GM18861 (cell line): ENCODE measurements around the gene ATP11C.
A peak's percentile ranks its signal among the peaks of the same experiment; 100 is the strongest.
"Not testable (repeated sequence)": the region's sequence is repeated elsewhere in the genome, so short reads cannot be mapped to it uniquely, and the experiment has no call there.

Experiments
- ATAC-seq: cut with Tn5 transposase; IDR thresholded peaks from one replicate; pipeline ENCODE4 v1.9.1; 2021; ENCODE audit not compliant: unreplicated experiment

Gene ATP11C

DNA sequence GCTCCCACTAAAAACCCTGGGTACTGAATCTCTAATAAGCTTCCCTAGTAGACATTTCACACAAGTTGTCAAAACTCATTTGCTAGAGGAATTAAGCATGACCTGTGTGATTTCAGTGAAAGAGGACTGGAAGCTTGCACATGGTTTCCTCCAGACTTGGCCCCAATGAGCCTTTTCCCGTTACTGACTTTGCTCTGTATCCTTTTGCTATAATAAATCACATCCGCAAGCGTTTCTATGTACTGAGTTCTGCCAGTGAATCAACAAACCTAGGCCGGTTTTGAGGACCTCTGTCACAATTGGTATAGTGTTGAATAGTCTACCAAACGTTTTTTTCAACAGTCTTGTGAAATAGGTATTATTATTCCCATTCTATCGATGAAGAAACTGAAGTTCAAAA is 8.2 kb downstream of the ATP11C start:
- ATAC-seq, result no peak

DNA sequence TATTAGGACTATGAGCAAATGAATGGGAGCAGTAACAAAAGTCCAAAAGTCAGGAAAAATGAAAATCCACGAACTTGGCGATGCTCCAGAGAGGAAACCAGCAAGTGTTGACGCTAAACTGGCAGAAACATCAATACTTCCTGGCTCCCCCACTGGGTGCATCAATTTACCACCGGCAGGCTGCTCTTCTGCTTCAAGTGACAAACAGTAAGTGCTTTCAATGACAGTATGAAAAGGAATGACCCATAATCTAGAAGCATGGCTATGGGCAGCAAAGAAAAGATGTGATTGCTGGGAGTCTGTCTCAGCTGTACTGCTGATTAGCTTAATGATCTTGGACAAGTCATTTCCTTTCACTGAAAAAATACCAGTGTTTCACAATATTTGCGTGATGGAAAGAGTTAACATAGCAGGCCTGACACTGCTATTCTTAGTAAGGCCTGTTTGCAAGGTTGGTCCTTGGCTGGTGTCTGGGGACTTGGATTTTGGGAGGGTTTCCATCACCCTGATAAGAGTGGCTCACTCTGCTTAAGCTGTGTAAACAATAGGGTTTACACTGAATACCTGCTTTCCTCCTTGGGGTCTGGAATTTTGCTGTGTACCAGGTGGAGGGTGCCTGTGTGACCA is 8.7 kb downstream of the ATP11C start:
- no peak for ATAC-seq

DNA sequence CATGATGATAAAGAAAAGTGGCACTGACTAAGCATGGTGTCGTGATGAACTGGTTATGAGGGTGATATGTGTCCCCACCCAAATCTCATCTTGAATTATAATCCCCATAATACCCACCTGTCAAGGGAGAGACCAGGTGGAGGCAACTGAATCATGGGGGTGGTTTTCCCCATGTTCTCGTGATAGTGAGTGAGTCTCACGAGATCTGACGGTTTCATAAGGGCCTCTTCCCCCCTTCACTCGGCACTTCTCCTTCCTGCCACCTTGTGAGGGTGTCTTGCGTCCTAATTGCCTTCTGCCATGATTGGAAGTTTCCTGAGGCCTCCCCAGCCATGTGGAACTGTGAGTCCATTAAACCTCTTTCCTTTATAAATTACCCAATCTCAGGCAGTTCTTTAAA is 11.7 kb downstream of the ATP11C start:
- ATAC-seq, result not testable (repeated sequence)

DNA sequence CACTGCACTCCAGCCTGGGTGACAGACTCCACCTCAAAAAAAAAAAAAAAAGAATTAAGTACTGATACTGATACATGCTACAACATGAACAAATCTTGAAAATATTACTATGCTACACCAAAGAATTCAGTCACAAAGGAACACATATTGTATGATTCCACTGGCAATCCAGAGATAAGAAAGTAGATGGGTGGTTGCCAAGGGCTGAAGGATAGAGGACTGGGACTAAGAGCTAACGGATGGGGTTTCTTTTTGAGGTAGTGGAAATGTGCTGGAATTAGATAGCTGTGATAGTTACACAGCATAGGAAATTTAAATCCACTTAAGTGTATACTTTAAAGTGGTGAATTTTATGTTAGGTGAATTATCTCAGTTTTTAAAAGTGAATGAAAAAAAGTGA is 12.5 kb downstream of the ATP11C start:
- ATAC-seq, result no peak

DNA sequence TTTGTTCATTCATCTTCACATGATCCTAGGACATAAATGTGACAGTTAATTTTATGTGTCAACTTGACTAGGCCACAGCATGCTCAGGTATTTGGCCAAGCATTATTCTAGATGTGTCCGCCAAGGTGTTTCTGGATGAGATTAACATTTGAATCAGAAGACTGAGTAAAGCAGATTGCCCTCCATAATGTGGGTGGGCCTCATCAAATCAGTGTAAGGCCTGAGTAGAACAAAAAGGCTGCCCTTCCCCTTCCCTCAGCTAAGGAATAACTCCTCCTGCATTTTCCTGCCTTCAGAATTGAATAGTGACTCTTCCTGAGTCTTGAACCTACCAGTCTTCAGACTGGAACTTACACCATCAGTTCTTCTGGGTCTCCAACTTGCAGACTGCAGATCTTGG is 18.4 kb downstream of the ATP11C start:
- ATAC-seq, result no peak

DNA sequence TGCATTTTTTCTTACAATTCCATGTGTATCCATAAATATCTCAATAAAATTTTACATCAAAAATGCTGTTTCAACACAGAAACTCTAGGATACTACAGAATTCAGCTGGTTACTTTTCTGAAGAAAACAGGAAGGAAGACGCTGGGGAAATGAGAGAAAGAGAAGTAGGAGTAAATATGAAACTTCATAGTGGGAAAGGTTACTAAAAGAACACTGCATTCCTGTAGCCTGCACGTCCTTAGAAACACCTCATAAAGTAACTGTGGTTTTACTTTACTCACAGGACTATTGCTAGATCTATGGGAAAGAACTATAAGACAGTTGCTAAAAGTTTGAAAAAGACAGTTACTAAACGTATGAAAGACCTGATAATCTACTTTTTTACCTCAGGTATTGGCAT is 23.1 kb downstream of the ATP11C start:
- no peak for ATAC-seq

DNA sequence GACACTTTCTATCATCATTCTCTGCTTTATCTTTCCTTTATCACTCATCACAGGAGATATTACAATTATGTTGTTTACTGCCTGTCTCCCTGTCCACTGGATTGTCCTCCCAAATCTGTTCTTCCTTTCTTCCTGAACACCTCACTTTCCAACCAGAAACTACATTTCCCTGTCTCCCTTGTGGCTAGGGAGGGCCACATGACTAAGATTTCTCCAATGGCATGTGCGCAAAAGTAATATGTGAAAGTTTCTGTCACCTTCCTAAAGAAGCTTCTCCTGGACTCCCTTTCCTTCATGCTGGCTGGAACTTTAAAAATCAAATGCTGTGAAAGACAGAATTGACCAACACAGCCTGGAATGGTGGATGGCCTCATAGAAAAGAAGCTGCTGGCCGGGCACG is 25.8 kb downstream of the ATP11C start:
- no peak for ATAC-seq

DNA sequence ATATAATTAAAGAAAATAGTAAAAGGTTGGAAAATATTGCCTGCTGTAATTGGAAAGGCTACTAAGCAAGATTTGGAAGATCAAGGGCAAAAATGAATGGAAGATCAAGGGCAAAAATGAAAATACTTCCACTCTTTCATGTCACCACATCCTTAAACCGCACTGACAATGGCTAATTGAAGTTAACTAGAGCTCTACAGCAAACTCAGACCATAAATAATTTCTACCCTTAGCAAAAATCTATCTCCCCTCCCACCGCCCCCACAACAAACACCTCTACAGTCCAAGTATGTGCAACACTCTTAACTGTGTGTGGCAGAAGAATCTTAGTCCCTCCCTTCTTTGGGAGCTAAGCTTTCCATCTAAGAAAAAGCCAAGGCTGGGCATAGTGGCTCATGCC is 27.1 kb downstream of the ATP11C start:
- ATAC-seq, result no peak

DNA sequence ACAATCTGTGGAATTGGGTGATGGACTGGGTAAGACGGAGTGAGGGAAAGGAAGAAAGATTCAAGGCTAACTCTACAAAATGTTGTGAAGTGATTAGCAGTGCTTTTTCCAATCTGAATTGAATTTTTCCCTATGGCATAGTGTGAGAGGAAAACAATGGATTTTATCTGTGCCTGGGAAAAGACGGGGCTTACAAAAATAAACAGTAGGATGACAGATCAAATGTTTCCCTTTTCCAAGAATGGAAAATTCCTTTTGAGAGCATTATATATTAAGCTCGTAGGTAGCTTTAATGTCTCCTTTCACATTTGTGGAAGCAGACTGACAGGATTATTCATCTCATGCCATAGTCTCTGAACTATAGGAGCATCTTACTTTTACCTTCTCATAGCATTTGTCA is 27.8 kb downstream of the ATP11C start:
- no peak for ATAC-seq

DNA sequence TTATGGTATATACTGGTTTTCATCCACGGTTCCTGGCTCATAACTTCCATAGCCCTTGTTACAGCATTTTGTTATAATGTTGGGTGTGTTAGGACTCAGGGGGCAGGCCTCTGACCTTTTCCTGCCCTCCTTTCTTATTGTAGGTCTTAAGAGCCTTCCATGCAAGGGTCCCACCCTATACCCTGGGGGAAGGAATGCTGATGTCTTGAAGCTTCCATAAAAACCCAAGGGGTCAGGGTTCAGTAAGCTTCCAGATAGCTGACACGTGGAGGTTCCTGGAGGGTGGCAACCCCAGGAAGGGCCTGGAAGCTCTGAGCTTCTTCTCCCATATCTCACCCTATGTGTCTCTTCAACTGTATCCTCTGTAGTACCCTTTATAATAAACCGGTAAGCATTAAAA is 29.6 kb downstream of the ATP11C start:
- no peak for ATAC-seq

DNA sequence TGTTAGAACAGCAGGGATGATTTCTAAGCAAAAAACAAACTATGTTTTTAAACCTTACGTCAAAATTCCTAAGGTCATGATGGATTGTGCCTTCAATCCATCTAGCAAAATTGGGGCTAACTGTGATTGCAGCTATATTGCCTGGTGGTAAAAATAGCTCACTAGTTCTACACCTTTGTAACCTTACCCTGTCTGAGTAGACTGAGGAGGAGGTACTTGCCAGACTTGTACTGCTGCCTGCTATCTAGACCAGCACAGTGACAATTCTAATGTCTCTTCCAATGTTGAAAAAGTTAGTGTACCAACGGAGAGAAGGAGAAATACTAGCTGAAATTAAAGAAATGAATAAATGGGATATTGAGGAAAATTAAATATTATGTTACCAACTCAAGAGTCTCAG is 30.3 kb downstream of the ATP11C start:
- ATAC-seq, result no peak

DNA sequence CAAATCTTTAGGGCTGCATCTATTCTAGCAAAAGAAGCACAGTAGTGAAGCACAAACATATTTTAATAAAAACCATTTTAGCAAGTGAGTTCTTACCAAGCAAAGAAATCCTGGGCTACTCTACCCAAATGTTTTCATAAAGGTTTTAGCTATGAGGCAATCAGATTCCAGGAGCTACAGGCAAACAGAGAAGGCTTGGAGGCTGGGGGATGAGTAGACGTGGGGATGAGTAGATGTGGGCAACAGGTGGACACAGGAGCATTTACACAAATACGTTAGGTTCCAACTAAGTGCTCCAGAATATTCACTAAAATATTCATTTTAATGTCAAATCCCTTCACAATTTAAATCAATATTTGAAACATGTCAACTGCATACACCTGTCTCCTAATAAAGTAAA is 34.5 kb downstream of the ATP11C start:
- no peak for ATAC-seq

DNA sequence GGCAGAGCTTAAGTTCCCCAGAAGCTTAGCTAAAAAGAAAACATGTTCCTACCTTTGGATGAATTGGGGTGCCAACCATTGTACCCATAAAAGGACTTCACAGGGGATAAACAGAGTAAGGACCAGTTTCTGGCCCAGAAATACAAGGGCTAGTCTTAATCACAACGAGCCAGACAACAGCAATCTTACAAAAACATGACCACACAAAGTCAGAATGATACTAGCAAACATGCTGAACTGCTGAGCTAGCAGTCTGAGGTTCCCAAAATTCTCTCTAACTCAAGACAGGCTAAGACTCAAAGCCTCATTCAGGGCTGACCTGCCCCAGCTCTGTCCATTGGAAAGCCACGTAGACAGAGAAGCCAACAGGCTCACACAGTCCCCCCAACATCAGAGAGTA is 40.3 kb downstream of the ATP11C start:
- peak; percentile 65 for ATAC-seq

DNA sequence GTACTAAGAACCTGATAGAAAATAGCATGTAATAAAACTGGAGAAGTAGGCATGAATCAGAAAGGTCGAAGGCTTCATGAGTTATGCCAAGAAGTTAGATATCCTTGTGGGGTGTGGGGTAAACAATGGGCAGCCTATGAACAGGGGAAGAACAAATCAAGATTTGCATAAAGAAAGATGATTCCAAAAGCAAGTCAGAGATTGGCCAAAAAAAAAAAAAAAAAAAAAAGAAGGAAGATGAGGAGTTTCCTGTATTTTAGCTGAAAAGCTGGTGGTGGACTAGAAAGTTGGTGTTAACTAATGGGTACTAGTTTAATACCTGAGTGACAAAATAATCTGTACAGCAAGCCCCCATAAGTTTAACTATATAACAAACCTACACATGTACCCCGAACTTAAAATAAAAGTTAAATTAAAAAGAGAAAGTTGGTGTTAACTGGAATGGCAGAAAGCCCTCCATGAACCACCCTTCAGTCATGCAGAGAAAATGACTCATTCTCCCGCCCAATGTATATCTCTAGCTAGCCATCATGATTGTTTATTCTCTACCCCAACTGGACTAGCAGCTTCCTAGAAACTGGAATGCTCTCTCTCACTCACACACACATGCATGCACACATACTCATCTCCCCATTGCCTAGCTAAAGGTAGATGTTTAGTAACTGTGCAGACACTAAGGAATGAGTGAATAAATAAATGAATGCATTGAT is 41.7 kb downstream of the ATP11C start:
- no peak for ATAC-seq

DNA sequence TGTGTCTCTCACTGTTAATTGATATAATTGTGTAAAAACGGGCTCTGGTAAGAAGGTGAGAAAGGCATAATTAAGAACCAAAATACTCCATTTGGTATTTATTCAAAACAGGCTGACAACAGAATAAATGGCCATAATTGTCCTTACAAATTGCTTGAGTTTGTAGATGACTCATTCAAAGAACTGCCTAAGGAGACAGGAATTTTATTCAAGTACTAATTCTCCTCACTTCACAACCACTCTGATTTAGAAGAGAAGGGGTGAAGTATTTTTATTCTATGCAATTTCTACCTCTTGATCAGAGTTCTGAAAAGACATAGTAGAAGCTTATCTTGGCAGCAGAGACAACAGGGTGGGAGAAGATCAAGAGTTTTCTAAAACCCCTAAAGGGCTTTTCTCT is 43.1 kb downstream of the ATP11C start:
- no peak for ATAC-seq

DNA sequence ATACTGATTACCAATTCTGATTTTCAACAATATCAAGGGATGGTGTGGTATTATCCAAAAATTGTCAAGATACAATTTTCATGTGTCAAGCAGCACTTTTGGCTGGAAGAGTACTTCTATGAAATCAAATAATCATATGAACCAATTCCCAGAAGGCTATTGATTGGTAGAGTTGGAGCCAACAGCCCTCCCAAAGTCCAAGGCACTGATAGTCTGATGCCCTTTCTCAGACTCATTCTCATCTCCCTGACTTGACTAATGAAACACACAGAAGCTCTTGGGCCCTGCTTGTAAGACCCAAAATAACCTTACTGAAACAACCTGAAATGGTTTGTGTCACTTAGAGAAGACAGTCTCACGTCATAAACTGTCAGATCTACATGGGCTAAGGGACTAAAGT is 48.9 kb downstream of the ATP11C start:
- no peak for ATAC-seq

DNA sequence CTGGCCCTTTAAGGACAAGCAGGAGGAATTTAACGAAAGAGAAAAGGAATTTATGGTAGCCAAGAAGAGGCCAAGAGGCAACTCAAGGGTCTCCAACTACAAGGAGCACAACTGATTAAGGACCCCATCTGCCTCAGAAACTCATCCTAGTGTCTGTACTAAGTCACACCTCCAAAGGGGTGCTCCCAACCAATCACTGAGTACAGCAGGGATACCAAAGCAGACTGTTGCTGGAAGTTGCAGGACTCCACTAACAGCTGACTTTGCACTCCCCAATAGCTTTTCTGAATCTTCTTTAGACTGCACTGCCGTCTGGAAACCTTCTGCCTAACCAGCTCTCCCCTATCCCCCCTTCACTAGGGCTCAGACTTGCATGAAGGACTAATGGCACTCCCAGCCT is 50.6 kb downstream of the ATP11C start:
- ATAC-seq, result no peak

DNA sequence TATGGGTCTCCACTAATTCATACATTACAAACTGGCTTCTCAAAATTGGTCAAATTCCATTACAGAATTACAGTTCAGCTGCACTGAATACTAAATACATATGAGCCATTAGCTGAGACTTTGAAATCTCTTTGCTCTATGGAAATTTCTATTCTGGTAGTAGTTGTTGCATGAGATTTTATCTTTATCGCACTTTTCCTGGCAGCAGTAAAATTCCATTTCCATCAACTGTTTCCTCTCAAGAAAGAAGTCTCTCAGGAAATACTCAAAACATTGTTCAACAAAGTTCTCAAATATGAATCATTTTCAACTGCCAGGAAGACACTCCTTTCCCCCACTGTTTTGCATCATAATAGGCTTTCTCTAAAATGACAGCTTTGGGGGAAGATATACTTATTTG is 51.3 kb downstream of the ATP11C start:
- no peak for ATAC-seq

DNA sequence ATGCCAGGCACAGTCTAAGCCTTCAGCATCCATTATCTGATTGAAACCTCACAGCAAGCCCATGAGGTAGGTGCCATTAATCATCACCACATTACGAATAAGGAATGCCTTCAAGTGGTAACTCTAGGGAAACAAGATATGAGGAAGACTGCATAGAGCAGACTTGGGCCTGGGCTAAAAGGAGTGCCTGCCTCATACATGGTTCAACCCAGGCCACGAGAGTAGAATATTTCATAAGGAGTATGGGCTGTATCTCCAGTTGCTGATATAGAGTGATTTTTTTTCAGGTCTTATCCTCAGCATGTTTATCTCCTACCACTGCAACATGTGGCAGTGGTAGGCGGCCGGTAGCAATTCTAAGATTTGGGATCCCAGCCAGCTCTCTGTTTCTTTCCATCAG is 51.7 kb downstream of the ATP11C start:
- ATAC-seq, result no peak

DNA sequence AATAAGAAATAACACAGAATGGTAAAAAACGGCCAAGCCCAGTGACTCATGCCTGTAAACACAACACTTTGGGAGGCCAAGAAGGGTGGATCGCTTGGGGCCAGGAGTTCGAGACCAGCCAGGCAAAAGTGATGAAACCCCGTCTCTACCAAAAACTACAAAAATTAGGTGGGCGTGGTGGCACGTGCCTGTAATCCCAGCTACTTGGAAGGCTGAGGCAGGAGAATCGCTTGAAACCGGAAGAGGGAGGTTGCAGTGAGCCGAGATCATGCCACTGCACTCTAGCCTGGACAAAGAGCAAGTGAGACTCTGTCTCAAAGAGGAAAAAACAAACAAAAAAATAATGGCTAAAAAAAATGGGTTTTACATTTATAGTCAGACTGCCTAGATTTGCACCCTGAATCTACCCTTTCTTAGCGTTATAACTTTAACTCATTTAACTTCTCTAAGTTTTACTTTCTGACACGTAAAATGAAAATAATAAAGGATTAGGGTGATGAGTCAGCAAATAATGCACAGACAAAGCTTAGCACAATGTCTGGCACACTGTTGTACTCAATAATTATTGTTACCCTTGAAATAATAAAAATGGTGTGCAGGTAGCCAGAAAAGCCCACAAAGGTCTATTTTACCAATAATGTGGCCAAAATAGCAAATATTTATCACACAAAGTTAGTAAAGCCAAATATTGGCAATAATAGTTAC is 55.0 kb downstream of the ATP11C start:
- ATAC-seq, result no peak

DNA sequence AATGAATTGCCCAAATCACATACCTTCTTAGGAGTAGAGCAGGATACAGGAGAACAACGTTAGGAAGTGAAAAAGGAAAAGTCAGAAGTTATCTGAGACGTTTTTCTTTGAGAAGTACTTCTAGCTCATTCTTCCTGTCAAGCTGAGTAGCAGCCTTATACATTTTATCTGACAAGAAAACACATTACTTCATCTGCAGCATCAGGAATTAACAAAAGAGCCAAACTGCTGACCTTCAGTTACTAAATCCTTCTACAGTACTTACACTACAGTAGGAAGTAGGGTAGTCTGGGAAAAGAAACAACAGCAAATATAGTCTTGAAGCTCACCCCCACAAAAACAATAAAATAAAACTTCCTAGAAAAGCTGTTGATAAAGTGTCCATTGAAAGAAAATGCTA is 57.0 kb downstream of the ATP11C start:
- ATAC-seq, result no peak

DNA sequence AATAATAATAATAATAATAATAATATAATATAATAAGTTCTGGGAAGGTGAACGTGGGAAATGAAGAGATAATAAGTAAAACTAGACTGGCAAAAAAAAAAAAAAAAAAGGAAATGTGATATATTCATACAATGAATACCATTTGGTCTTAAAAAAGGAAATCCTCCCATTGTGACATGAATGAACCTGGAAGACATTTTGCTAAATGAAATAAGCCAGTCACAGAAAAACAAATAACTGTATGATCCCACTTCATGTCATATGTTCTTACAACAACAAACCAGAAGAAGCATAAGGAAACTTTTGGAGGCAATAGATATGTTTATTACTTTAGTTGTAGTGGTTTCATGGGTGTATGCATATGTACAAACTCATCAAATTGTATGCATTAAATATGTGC is 63.1 kb downstream of the ATP11C start:
- ATAC-seq, result no peak

DNA sequence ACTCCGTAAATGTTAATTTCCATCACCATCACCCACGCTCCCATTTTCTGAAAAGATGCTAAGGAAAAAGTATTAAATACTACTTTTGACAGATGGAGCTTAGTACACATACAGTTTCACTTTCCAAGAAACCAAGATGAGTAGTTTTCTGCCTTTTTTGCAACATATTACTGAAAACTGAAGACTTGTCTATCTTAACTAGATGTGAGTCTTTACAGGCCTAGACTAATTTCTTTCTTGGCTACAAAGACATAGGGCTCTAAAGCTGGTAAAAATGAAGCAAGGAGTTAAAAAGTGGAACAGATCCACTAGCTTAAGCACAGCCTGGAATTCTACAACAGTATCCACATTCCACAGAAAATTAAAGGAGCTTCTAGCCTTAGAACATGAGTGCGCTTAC is 68.2 kb downstream of the ATP11C start:
- ATAC-seq, result no peak
